NCI-H1417 (cell line): ENCODE measurements around the gene GTF2I.
"Not testable (repeated sequence)": the region's sequence is repeated elsewhere in the genome, so short reads cannot be mapped to it uniquely, and the experiment has no call there.

Experiments used
- DNase-seq, 3 experiments: peaks; one replicate each; lab custom pipeline; 2025; lab: John Stamatoyannopoulos, UW

The GTF2I gene

DNA sequence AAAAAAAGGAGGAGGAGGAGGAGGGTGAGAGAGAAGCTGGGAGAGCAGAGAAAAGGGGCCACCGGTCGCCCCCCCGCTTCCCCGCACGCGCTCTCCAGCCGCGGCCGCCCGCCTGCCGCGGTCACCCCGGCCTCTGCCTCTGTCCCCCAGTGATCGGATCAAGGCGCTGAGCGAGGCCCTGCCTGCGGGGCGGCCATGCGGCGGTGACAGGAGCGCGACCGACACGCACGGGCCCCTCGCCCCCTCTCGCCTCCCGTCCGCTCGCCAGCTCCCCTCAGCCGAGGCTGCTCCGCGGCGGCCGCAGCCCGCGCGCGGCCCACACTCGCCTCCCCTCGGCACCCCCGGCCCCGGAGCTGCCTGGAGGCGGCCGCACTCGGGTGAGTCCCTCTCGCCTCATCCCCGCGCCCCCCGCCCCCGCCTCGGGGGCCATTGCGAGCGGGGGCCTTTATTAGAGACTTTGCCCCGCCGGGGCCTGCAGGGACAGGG lies at the start of gene GTF2I:
Gene GTF2I, plus strand, starts transcription at position 27 of the 486 bp plus-strand sequence. CDS start 31,411 bp downstream, outside the sequence.
- DNase-seq = peak in 1 of 3 experiments; percentile 91

- peak; percentile 29 to 77 (median 66) for DNase-seq
Observed at GRCh38 chr7:74612015-74612829, 45.3 kb upstream of the GTF2I start.

GRCh38 chr7:74615933-74616780 lies 41.4 kb upstream of the GTF2I start:
- DNase-seq = no peak

GRCh38 chr7:74617180-74617744 lies 40.3 kb upstream of the GTF2I start:
- DNase-seq = no peak

- DNase-seq = peak in 1 of 3 experiments; percentile 23
Observed at GRCh38 chr7:74619235-74619860, 38.2 kb upstream of the GTF2I start.

DNA sequence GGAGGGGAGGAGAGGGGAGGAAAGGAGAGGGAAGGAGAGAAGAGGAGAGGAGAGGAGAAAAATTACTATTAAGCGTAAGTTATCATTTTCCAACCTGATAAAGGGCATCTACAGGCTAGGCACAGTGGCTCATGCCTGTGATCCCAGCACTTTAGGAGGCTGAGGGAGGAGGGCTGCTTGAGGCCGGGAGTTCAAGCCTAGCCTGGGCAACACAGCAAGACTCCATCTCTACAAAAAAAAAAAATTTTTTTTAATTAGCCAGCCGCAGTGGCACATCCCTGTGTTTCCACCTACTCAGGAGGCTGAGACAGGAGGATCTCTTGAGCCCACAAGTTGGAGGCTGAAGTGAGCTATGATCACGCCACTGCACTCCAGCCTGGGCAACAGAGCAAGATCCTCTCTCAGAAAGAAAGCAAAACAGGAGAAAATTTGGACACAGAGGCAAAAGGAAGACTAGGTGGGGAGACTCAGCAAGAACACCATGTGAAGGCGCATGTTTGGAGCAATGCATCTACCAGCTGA lies 35.2 kb upstream of the GTF2I start:
- no peak for DNase-seq

GRCh38 chr7:74623135-74623534 lies 34.4 kb upstream of the GTF2I start:
- no peak for DNase-seq

- DNase-seq = no peak
Observed at GRCh38 chr7:74625446-74625845, 32.1 kb upstream of the GTF2I start.

- DNase-seq = peak; percentile 52 to 98 (median 73)
Observed at GRCh38 chr7:74627661-74628411, 29.7 kb upstream of the GTF2I start.

DNA sequence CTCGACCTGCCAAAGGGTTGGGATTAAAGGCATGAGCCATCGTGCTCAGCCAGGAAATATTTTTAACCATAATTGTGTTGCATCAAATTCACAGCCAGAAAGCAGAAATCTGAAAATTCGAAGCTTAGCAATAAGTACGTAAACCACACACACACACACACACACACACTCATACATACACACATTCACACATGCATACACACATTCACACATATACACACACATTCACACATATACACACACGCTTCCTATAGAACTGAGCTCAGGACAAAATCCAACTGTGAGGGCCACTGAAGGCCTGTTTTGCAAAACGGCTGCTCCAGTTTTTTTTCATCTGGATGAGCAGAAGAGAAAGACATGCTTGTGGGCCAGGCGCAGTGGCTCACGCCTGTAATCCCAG lies 25.0 kb upstream of the GTF2I start:
- no peak for DNase-seq

GRCh38 chr7:74633451-74633921 lies 24.0 kb upstream of the GTF2I start:
- DNase-seq = no peak

GRCh38 chr7:74637745-74638144 lies 19.8 kb upstream of the GTF2I start:
- DNase-seq = no peak

GRCh38 chr7:74650055-74650454 lies 7.5 kb upstream of the GTF2I start:
- DNase-seq = not testable (repeated sequence)

DNA sequence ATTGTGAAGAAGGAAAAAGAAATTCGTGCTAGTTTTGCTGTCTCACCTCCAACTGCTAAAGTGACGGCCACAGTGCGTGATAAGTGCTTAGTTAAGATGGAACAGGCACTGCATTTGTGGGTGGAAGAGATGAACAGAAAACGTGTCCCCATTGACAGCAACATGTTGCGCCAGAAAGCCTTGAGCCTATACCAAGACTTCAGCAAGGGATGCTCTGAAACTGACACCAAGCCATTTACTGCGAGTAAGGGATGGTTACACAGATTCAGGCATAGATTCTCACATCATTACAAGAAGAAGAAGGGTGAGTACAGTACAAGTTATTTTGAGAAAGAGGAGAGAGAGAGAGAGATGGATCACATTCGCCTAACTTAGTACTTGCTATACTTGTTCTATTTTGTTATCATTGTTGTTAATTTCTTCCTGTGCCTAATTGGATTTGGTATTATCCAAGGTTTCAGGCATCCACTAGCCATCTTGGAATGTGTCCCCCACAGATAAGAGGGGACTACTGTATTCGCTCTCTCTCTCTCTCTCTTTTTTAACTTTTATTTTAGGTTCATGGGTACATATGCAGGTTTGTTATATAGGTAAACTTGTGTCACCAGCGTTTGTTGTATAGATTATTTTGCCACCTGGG lies 6.9 kb upstream of the GTF2I start:
- not testable (repeated sequence) for DNase-seq

DNA sequence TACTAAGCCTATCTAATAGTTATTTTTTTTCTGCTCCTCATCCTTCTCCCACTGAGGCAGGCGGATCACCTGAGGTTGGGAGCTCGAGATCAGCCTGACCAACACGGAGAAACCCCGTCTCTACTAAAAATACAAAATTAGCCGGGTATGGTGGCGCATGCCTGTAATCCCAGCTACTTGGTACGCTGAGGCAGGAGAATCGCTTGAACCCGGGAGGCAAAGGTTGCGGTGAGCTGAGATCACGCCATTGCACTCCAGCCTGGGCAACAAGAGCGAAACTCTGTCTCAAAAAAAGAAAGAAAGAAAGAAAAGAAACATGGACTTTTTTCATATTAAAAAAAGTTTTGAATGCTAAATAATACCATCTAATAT lies 6.4 kb upstream of the GTF2I start:
- not testable (repeated sequence) for DNase-seq

GRCh38 chr7:74653686-74654181 lies 3.8 kb upstream of the GTF2I start:
- DNase-seq = no peak

DNA sequence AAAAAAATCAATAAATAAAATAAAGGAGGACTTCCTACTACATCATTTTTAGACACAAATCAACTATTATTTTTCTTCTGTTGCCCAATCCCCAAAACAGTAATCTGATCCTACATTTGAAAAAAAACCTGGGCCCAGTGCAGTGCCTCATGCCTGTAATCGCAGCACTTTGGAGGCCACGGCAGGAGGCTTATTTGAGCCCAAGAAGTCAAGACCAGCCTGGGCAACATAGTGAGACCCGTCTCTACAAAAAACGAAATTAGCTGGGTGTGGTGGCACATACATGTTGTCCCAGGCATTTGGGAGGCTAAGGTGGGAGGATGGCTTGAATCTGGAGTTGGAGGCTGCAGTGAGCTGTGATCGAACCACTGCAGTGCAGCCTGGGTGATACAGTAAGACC lies 2.7 kb upstream of the GTF2I start:
- DNase-seq = no peak

- DNase-seq = peak in 2 of 3 experiments; percentile 26 to 56
Observed at GRCh38 chr7:74655324-74655723, 2.2 kb upstream of the GTF2I start.

- peak; percentile 55 to 81 (median 69) for DNase-seq
Observed at GRCh38 chr7:74655768-74656440, 1.6 kb upstream of the GTF2I start.
